ENCODE results near the gene HMGN3. TPM values are rescaled to one million over a fixed set of nuclear protein-coding genes. Genes with fewer than 3 reads are reported as not detected.

HMGN3 gene
- total and polyA plus RNA-seq, 2 of the 4 experiments (the other 2 are of a cell fraction), result 6.8 to 35.5 TPM

DNA sequence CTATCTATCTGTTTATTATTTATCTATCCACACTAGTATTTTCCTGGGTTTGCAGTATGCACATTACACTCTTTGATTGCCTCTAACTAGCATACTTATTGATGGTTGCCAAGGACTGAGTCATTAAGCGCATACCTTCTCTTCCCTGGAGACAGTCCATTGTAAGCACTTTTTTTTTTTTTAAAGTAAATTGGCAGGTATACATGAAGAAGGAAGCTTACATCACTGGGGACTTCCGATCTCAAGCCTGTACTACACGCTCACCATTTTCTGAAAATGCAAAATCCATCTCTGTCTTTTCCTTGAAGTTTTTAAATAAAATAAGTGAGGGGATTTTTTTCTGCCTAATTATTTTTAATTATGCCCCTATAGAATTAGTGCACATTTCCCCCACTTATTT lies 63.5 kb downstream of the HMGN3 start:
- no CpG with 5 or more reads among the region's 3 CpGs for WGBS, 2 experiments (ENCODE audit: extremely low coverage in 2 of 2, insufficient read length in 1 of 2)
- no peak overlapping the region for H2AFZ ChIP-seq (replicated peaks; ENCODE audit: low read length, poor library complexity)
- no peak for TF ChIP-seq NFE2L2 (IDR thresholded peaks at IDR 0.05; ENCODE audit: low read depth, low read length)
- TF ChIP-seq, protein P1, sequence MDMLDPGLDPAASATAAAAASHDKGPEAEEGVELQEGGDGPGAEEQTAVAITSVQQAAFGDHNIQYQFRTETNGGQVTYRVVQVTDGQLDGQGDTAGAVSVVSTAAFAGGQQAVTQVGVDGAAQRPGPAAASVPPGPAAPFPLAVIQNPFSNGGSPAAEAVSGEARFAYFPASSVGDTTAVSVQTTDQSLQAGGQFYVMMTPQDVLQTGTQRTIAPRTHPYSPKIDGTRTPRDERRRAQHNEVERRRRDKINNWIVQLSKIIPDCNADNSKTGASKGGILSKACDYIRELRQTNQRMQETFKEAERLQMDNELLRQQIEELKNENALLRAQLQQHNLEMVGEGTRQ (IDR thresholded peaks at IDR 0.05; ENCODE audit: low read depth, low read length), result no peak
- no peak for TF ChIP-seq BHLHE40 (IDR thresholded peaks at IDR 0.05; ENCODE audit: low read depth, low read length)
- H3K9me1 ChIP-seq (ENCODE audit: insufficient read depth, low read length), result no peaks in the 10 kb centered on the region
- H3K36me3 ChIP-seq (ENCODE audit: control insufficient read depth, insufficient read depth, low read length), result no peaks in the 10 kb centered on the region
- H3K56ac ChIP-seq (ENCODE audit: extremely low read depth, insufficient read depth, low read length), result no peak overlapping the region
- H3K18ac ChIP-seq (ENCODE audit: low read depth, low read length), result no peak overlapping the region
- H3K4me3 ChIP-seq (ENCODE audit: insufficient read depth, low read depth, low read length), result no peak overlapping the region
- H3K4me1 ChIP-seq (ENCODE audit: control insufficient read depth, insufficient read depth, low read length), result no peaks in the 10 kb centered on the region
- DNase-seq (peak; percentile 1), ATAC-seq (ENCODE audit: low read depth) (no peak)
- intact Hi-C loops (cut with micrococcal nuclease), result no loop called here
- H2BK120ac ChIP-seq (ENCODE audit: low read depth, low read length), result no peak overlapping the region
- dilution Hi-C loops (cut with HindIII; ENCODE audit: low sequenced_read_pairs, unreplicated experiment), result no loop called here
- BruUV-seq (replicated peaks), result no TSS peak
- H3K23ac ChIP-seq (ENCODE audit: low read depth, low read length), result no peak overlapping the region
- no peak overlapping the region for H3K4ac ChIP-seq (ENCODE audit: low read depth, low read length)
- POLR2A ChIA-PET (ENCODE audit: unreplicated experiment), result no interaction called here
- H3K27me3 ChIP-seq (ENCODE audit: control insufficient read depth, insufficient read depth, low read length), result no peaks in the 10 kb centered on the region
- no peak overlapping the region for H2AK5ac ChIP-seq (ENCODE audit: low read depth, low read length)
- no peak overlapping the region for H2BK20ac ChIP-seq (ENCODE audit: low read depth, low read length)
- H4K5ac ChIP-seq (ENCODE audit: low read depth, low read length), result no peak overlapping the region
- H4K8ac ChIP-seq (ENCODE audit: low read depth in 2 of 2, low read length in 2 of 2), result no peak overlapping the region
- H3K27ac ChIP-seq (ENCODE audit: insufficient read depth, low read length), result no peak overlapping the region
- no peak overlapping the region for H2AK9ac ChIP-seq (replicated peaks; ENCODE audit: low read depth, low read length, poor library complexity)
- no peaks in the 10 kb centered on the region for H4K20me1 ChIP-seq (ENCODE audit: insufficient read depth, low read length)
- no peak overlapping the region for H2BK15ac ChIP-seq (ENCODE audit: low read depth, low read length)
- no peaks in the 10 kb centered on the region for H3K79me1 ChIP-seq (ENCODE audit: low read depth in 1 of 2, low read length in 2 of 2)
- no peak overlapping the region for H3K9ac ChIP-seq (ENCODE audit: low read depth, low read length)
- no peaks in the 10 kb centered on the region for H3K9me3 ChIP-seq (ENCODE audit: control insufficient read depth, insufficient read depth, low read length)
- no peak overlapping the region for H2BK5ac ChIP-seq (ENCODE audit: low read depth, low read length, poor library complexity, severe bottlenecking)
- no peak overlapping the region for H4K91ac ChIP-seq (ENCODE audit: insufficient read depth, low read depth, low read length)
- CTCF ChIA-PET, result interaction anchor here (0.6 kb wide), 1 partner anchor 185 kb away, joined by 3 read pairs; no protein-coding TSS in a partner anchor
- H3K4me2 ChIP-seq (ENCODE audit: low read depth, low read length), result no peak overlapping the region
- no peak overlapping the region for H3K14ac ChIP-seq (replicated peaks; ENCODE audit: low read depth, low read length)
- in situ Hi-C loops (cut with MboI; ENCODE audit: low sequenced_read_pairs), result no loop called here
